HG03064 (cell line): ENCODE data around the gene SORCS2.

Experiments used
- ATAC-seq: cut with Tn5 transposase; IDR thresholded peaks from one replicate; pipeline ENCODE4 v1.9.1; 2021; ENCODE audit warnings: low read depth; ENCODE audit not compliant: unreplicated experiment

Gene SORCS2

GRCh38 chr4:7771056-7771455 lies 578.7 kb downstream of the SORCS2 start:
- ATAC-seq = no peak

DNA sequence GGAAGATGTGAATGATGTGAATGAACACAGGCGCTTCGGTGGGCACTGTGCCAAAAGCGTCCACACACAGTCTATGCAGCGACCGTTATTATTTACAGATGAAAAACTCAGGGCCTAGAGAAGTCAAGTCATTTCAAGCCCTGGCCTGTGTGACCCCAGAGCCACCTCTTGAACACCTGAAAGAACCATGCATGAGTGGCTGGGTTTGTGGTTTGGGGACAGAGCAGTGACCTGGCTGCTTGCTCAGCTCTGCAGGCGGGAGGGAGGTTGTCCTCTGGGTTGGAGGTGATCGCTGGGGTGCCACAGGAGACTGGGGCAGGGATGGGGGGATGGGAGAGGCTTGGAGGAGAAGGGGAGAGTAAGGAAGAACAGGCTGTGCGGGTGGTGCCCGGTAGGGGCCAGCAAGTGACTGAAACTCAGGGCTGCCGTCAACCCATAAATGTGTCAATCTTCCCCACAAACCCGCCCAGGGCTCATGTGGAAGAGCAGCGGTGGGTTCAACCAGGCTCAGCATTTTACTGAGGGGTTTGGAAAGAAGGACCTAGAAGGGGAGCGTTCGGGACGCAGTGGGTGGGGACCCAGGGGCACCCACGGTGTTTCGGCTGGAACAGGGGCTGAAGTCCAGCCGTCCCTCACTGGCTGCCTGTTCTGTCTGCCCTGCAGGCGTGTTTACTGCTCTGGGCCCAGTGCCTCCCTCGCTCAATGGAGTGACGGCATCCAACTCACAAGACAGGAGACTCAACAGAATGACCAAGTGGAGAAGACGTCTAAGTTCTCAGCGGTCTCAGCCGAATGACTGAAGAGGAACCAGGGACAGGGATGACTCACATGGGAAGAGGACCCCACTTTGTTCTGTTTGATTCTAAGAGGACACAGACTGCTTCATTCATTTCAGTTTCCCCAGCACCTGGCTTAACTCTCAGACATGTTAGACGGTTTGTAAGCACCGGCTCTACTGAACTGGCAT lies 579.5 kb downstream of the SORCS2 start:
- peak; percentile 91 for ATAC-seq

DNA sequence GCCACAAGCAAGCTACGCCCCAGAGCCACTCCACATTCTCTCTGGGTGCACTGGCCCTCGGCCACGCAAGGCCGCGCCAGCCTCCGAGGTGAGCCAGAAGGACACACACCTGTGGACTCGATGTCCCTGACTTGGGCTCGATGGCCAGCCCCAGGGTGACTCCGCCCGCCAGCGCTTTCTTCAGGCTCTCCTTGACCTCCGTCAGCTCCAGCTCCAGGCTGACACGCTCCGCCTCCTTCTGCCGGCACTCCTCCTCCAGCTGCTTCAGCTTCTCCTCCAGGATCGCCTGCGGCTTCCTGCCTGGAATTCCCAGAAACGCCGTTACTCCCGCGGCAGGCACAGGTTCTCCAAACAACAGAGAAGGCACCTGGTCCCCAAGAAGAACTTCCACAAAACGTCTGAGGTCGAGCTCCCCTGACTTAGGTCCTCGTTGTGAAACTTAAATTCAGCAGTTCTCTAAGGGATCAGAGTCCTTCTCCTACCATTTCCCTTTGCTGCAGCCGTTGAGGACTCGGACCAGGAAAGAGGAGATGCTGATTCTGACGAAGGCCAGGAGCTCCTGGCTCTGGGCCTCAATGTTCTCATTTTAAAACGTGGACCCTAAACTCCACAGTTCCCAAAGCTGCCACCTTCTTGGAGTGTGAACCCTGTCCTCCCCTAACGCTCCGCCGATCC lies 580.5 kb downstream of the SORCS2 start:
- ATAC-seq = no peak

GRCh38 chr4:7773401-7774180 lies 581.3 kb downstream of the SORCS2 start:
- ATAC-seq = no peak

DNA sequence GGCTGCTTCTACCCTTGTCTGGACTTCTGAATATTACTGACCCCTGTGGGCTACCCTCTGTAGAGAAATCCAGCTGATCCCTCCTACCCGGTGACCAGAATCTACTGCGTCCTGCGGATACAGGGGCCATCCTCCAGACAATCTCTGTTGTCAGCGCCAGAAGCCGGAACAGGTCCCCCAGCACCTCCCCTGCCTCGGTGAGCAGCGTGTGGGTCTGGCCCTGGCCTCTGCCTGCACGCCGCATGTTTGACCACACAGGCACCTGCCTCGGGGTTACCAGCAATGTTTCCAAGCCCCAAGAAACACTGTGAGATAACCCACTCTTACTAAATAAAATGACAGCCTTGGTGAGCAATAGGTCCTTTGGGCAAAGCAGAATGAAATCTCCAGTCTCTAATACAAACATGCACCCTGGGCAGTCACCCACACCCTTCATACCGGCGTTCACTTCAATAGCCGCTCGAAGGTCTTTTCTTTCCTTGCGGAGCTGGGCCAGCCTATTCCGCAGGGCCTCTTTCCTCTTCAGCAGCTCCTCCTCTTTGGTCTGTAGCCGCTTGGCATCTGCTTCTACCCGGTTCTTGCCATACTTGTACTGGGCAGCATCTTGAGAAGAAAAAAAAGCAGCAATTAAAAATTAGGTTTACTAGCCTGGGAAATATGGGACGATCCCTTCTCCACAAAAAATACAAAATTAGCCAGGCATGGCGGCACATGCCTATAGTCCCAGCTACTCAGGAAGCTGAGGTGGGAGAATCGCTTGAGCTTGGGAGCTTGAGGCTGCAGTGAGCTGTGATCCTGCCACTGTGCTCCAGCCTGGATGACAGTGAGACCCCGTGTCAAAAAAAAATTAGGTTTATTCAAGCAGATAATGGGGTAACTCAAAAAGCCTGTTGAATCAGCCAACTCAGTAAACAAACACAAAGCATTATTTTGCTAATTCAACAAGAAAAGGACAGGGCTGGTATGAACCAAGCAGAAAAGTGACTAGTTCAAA lies 582.3 kb downstream of the SORCS2 start:
- no peak for ATAC-seq

GRCh38 chr4:7775396-7775795 lies 583.1 kb downstream of the SORCS2 start:
- ATAC-seq = no peak

DNA sequence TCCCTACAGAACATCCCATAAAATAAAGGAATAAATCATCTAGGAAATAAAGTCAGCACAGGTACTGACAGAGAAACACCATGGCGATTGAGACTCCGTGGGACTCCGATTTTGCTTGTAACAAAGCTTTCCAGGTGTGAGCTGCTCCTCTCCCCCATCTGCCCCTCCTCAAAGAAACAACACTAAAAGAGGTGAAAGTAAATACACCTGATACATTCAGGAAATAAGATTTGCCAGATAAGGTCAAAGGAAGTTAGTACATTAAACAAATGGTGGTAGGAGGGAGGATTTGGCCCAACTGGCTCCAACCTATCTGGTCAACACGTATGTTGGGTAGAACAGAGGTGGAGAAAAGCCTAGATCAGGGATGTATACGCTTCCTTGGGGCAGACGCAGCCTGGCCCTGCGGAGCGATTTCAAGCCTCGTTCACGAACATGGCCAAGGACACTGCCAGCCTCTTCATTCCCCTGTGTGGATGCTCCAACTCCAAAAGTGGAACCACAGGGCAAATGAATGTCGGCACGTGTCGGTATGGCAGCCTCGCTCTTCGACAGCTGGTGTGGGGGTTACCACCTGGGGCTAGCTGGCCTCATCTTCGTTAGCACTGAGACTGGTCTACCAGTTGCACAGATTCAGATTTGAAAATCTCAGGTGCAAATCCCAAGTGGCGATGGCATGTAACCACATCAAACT lies 584.8 kb downstream of the SORCS2 start:
- ATAC-seq = no peak

DNA sequence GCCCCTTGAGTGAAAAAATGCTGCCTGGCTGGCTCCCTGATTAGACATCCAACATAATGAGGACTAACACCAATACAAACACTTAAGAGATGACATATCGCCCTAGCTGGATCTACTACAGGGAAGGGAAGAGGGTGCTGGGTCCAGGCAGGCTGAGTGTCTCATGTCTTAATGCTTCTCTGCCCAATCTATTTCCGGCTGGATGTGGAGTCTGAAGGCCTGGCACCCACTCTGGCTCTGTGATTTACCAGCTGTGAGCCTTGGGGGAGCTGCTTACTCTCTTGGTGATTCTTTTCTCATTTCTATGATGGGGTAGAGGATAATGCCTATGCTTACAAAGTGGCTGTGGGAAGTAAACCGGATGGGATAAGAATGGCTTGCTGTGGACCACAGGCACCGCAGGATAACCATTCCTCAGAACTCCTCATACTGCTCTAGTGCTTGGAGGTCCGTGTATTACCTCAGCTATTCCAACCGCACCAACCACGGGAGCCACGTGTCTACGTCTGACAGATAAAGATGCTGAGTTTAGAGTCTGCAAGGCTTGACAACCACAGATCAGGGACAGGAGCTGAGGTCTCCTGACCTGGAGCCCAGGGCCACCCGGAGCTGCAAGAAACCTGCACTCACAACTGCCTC lies 585.7 kb downstream of the SORCS2 start:
- ATAC-seq = no peak

GRCh38 chr4:7778510-7779431 lies 586.4 kb downstream of the SORCS2 start:
- no peak for ATAC-seq

- no peak for ATAC-seq
These were observed 587.1 kb downstream of the SORCS2 start for GRCh38 chr4:7779432-7779768.

- no peak for ATAC-seq
These were observed 588.5 kb downstream of the SORCS2 start for GRCh38 chr4:7780751-7781348.

GRCh38 chr4:7781366-7781765 lies 589.0 kb downstream of the SORCS2 start:
- ATAC-seq = no peak

DNA sequence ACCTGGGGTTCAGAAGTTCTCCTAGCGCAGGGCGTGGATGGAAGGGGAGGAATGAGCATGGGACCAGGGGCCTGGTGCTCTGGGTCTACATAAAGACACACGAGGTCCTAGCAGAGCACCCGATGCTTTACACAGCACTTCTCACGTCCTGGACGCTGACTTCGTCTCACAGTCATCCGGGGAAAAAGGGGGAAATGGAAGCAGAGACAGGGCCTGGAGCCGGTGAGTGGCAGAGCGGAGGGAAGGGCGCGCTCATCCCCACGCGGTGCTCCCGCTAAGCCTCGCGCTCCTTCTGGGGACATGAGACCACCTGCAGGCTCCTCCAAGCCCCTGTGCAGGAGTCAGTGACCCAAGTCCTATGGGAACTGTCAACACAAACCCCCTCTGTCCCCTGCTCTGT lies 589.7 kb downstream of the SORCS2 start:
- no peak for ATAC-seq

DNA sequence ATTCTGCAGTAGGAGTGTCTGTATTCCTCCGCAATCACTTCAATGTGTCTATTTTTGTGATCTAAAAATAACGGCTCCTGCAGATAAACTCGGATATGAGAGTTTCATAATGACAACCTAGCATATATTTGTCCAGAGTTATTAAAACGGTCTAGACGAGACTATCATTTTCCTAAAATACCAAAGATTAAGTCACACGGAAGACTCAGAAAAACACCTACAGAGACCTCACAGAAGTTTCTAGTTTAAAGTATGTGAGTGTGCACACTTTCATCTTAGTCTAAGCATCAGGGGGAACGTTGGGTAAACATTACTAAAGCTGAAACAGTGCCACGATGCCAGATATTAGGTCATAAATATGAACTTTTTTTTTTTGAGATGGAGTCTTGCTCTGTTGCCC lies 590.4 kb downstream of the SORCS2 start:
- ATAC-seq = no peak

- ATAC-seq = no peak
These were observed 591.2 kb downstream of the SORCS2 start for GRCh38 chr4:7783541-7783940.

GRCh38 chr4:7784131-7784870 lies 592.0 kb downstream of the SORCS2 start:
- ATAC-seq = no peak

GRCh38 chr4:7785017-7785416 lies 592.7 kb downstream of the SORCS2 start:
- no peak for ATAC-seq
